DOHH2 (cell line): ENCODE data around the gene CTPS2.
A peak's percentile ranks its signal among the peaks of the same experiment; 100 is the strongest.
"Not testable (repeated sequence)": the region's sequence is repeated elsewhere in the genome, so short reads cannot be mapped to it uniquely, and the experiment has no call there.

Experiments used
- H3F3A ChIP-seq: fragments of 200-600 bp; sonication (generic), shearing (Covaris generic); 2 replicates; pipeline ENCODE4 v1.6.0; 2016; ENCODE audit warnings: antibody characterized with exemption, mild to moderate bottlenecking; ENCODE audit not compliant: control insufficient read depth, insufficient read depth
- H3K27ac ChIP-seq: fragments of 200-600 bp; sonication (generic); 2 replicates; pipeline ENCODE4 v1.5.1; 2014; ENCODE audit warnings: low read depth, mild to moderate bottlenecking, low read length, moderate library complexity
- H3K27me3 ChIP-seq: fragments of 200-600 bp; sonication (generic); 2 replicates; pipeline ENCODE4 v1.6.1; 2014; ENCODE audit warnings: mild to moderate bottlenecking, low read length, mixed read lengths; ENCODE audit not compliant: control insufficient read depth
- H3K36me3 ChIP-seq: fragments of 200-600 bp; sonication (generic); 2 replicates; pipeline ENCODE4 v1.6.1; 2014; ENCODE audit warnings: mild to moderate bottlenecking, low read length, moderate library complexity, mixed read lengths; ENCODE audit not compliant: control insufficient read depth
- H3K4me1 ChIP-seq: fragments of 200-600 bp; sonication (generic); 2 replicates; pipeline ENCODE4 v1.6.1; 2014; ENCODE audit warnings: mild to moderate bottlenecking, low read length, mixed read lengths; ENCODE audit not compliant: control insufficient read depth
- H3K4me2 ChIP-seq: fragments of 200-600 bp; sonication (generic); 2 replicates; pipeline ENCODE4 v1.6.0; 2014; ENCODE audit warnings: mild to moderate bottlenecking, low read length, moderate library complexity
- H3K4me3 ChIP-seq: fragments of 200-600 bp; sonication (generic); 2 replicates; pipeline ENCODE4 v1.5.1; 2014; ENCODE audit warnings: mild to moderate bottlenecking, low read length, mixed read lengths
- H3K79me2 ChIP-seq: fragments of 200-600 bp; sonication (generic); 2 replicates; pipeline ENCODE4 v1.6.1; 2014; ENCODE audit warnings: mild to moderate bottlenecking, low read length, mixed read lengths; ENCODE audit not compliant: control insufficient read depth
- H3K9me2 ChIP-seq: fragments of 200-600 bp; sonication (generic); replicated peaks from 2 replicates; pipeline ENCODE4 v1.6.1; 2014; ENCODE audit warnings: mild to moderate bottlenecking, low read length, mixed read lengths; ENCODE audit not compliant: control insufficient read depth
- H3K9me3 ChIP-seq: fragments of 200-600 bp; sonication (generic); 2 replicates; pipeline ENCODE4 v1.6.1; 2014; ENCODE audit warnings: antibody characterized with exemption, low read length, mixed read lengths; ENCODE audit not compliant: control insufficient read depth, insufficient read depth
- H4K20me1 ChIP-seq: fragments of 200-600 bp; sonication (generic); 2 replicates; pipeline ENCODE4 v1.6.0; 2014; ENCODE audit warnings: low read depth, mild to moderate bottlenecking, antibody characterized with exemption, low read length, moderate library complexity; ENCODE audit not compliant: control insufficient read depth, insufficient read depth
- CTCF ChIP-seq: fragments of 200-600 bp; sonication (generic); IDR thresholded peaks from one replicate; pipeline ENCODE4 v1.5.1; 2014; ENCODE audit warnings: antibody characterized with exemption, mild to moderate bottlenecking, low read depth, low read length; ENCODE audit not compliant: poor library complexity, severe bottlenecking
- EZH2phosphoT487 ChIP-seq: fragments of 200-600 bp; sonication (generic); IDR thresholded peaks from 2 replicates; pipeline ENCODE4 v1.6.1; 2017; ENCODE audit warnings: borderline replicate concordance, mild to moderate bottlenecking, antibody characterized with exemption, low read length, moderate library complexity, mixed read lengths

The CTPS2 gene

GRCh38 chrX:16718824-16719333 is 6.4 kb upstream of the CTPS2 start:
- H3F3A ChIP-seq: no peaks in the 10 kb centered on the region
- no peak for TF ChIP-seq CTCF
- TF ChIP-seq EZH2phosphoT487: no peak
- H3K27me3 ChIP-seq: no peaks in the 10 kb centered on the region
- peaks cover 8% of the 10 kb centered on the region for H3K4me1 ChIP-seq
- no peaks in the 10 kb centered on the region for H3K9me3 ChIP-seq
- H3K4me3 ChIP-seq: peak overlapping the region; percentile 91
- H3K79me2 ChIP-seq: peaks cover 48% of the 10 kb centered on the region
- peaks cover 9% of the 10 kb centered on the region; the same call in 1 of the 2 replicates for H3K36me3 ChIP-seq
- H3K27ac ChIP-seq: peak overlapping the region; percentile 60
- peaks cover 5% of the 10 kb centered on the region; the same call in 1 of the 2 replicates for H4K20me1 ChIP-seq
- H3K9me2 ChIP-seq: no peaks in the 10 kb centered on the region
- peak overlapping the region; percentile 91 for H3K4me2 ChIP-seq

GRCh38 chrX:16716451-16716850 is 4.0 kb upstream of the CTPS2 start:
- not testable (repeated sequence) for H3K4me3 ChIP-seq, H3K27me3 ChIP-seq, H4K20me1 ChIP-seq, H3F3A ChIP-seq, H3K36me3 ChIP-seq, H3K9me2 ChIP-seq, H3K4me1 ChIP-seq, H3K9me3 ChIP-seq, H3K4me2 ChIP-seq, H3K27ac ChIP-seq
- H3K79me2 ChIP-seq: peaks cover 47% of the 10 kb centered on the region

GRCh38 chrX:16715638-16716037 is 3.2 kb upstream of the CTPS2 start:
- H3K4me1 ChIP-seq: peaks cover 11% of the 10 kb centered on the region
- H3K27me3 ChIP-seq, H3K27ac ChIP-seq, H3F3A ChIP-seq, H4K20me1 ChIP-seq, H3K4me2 ChIP-seq, H3K9me3 ChIP-seq, H3K4me3 ChIP-seq, H3K9me2 ChIP-seq, H3K36me3 ChIP-seq: not testable (repeated sequence)
- peaks cover 47% of the 10 kb centered on the region for H3K79me2 ChIP-seq

- no peak overlapping the region for H3K27ac ChIP-seq
- H3F3A ChIP-seq: 0 out of 2 replicates have a peak, but pooled peaks cover 4% of the 10 kb centered on the region
- TF ChIP-seq EZH2phosphoT487 (no peak), CTCF (no peak)
- no peak overlapping the region for H3K4me2 ChIP-seq
- H3K9me3 ChIP-seq: no peaks in the 10 kb centered on the region
- no peaks in the 10 kb centered on the region for H4K20me1 ChIP-seq
- H3K4me3 ChIP-seq: no peak overlapping the region
- peaks cover 47% of the 10 kb centered on the region for H3K79me2 ChIP-seq
- H3K36me3 ChIP-seq: peaks cover 4% of the 10 kb centered on the region; the same call in 1 of the 2 replicates
- no peaks in the 10 kb centered on the region for H3K9me2 ChIP-seq
- H3K27me3 ChIP-seq: no peaks in the 10 kb centered on the region
- H3K4me1 ChIP-seq: peaks cover 22% of the 10 kb centered on the region
Measured at GRCh38 chrX:16714504-16714903, 2.0 kb upstream of the CTPS2 start.
